Measurements from ENCODE around the gene RAB8B. TPM values are rescaled to one million over a fixed set of nuclear protein-coding genes. Genes with fewer than 3 reads are reported as not detected.

The RAB8B gene
- total RNA-seq, 1 donor from 2014 or later: 74.2 TPM

- intact Hi-C loops (cut with micrococcal nuclease): no loop called here
Observed at GRCh38 chr15:63301088-63301487, 111.7 kb downstream of the RAB8B start.

GRCh38 chr15:63305260-63305659 is 115.9 kb downstream of the RAB8B start:
- intact Hi-C loops (cut with micrococcal nuclease): no loop called here

- intact Hi-C loops (cut with micrococcal nuclease): no loop called here
Observed at GRCh38 chr15:63306492-63307073, 117.2 kb downstream of the RAB8B start.

GRCh38 chr15:63308491-63308890 is 119.1 kb downstream of the RAB8B start:
- intact Hi-C loops (cut with micrococcal nuclease): no loop called here

GRCh38 chr15:63308947-63309346 is 119.5 kb downstream of the RAB8B start:
- intact Hi-C loops (cut with micrococcal nuclease): no loop called here

GRCh38 chr15:63310646-63311045 is 121.2 kb downstream of the RAB8B start:
- intact Hi-C loops (cut with micrococcal nuclease): no loop called here

GRCh38 chr15:63312286-63312685 is 122.9 kb downstream of the RAB8B start:
- intact Hi-C loops (cut with micrococcal nuclease): no loop called here

- intact Hi-C loops (cut with micrococcal nuclease): no loop called here
Observed at GRCh38 chr15:63313825-63314224, 124.4 kb downstream of the RAB8B start.

- intact Hi-C loops (cut with micrococcal nuclease): no loop called here
Observed at GRCh38 chr15:63314409-63314808, 125.0 kb downstream of the RAB8B start.

Other genes with a start within 250 kb of the RAB8B start
- gene TPM1, start 146.9 kb upstream of the RAB8B start, total RNA-seq: 7.0 and 8.3 TPM in 2 replicates
- gene LACTB, start 67.7 kb upstream of the RAB8B start, total RNA-seq: 16.8 and 19.6 TPM in 2 replicates
- gene RPS27L, start 32.1 kb upstream of the RAB8B start, total RNA-seq: 243 and 246 TPM in 2 replicates
- 8.4 and 10.2 TPM in 2 replicates for gene APH1B, start 88.0 kb downstream of the RAB8B start, total RNA-seq
- not detected in 2 replicates for gene CA12, start 192.2 kb downstream of the RAB8B start, total RNA-seq